ENCODE measurements around the gene ETV6.

DNA sequence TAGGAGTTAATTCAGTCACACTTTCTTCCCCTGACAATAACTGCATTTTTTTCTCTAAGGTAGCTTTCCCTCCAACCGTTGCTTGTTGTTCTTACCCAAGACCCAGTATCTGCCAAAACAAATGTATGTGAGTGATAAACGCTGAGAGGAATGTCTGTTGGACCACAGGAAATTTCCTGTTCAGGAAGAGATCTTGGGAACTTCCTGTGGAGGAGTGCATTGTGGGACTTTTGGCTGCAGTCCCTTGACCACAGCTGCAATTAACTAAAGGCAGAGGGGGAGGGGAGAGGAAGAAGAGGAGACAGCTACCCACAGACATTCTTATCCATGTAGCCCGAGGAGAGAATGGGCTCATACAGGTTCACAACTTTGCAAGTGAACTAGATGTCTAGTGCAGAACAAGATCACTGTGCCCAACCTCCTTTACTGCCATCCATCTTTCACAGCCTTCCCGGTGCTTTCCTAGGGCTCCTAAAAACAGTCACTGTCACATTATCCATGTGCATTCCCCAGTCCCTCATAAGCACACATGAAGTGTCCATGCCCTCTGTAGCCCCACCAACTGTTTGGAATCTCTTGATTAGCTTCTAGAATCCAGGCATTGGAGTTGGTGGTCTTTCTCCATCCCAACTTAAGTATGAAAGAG, 149.5 kb downstream of the ETV6 start:
- TF ChIP-seq, protein P1, sequence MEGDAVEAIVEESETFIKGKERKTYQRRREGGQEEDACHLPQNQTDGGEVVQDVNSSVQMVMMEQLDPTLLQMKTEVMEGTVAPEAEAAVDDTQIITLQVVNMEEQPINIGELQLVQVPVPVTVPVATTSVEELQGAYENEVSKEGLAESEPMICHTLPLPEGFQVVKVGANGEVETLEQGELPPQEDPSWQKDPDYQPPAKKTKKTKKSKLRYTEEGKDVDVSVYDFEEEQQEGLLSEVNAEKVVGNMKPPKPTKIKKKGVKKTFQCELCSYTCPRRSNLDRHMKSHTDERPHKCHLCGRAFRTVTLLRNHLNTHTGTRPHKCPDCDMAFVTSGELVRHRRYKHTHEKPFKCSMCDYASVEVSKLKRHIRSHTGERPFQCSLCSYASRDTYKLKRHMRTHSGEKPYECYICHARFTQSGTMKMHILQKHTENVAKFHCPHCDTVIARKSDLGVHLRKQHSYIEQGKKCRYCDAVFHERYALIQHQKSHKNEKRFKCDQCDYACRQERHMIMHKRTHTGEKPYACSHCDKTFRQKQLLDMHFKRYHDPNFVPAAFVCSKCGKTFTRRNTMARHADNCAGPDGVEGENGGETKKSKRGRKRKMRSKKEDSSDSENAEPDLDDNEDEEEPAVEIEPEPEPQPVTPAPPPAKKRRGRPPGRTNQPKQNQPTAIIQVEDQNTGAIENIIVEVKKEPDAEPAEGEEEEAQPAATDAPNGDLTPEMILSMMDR (IDR thresholded peaks at IDR 0.05), result no peak
- TF ChIP-seq ZFX (IDR thresholded peaks at IDR 0.05; ENCODE audit: borderline replicate concordance), result no peak
